WI38 (cell line): Measurements from ENCODE around the gene ADCK1.

Experiments
- H3K4me3 ChIP-seq: 2 replicates; pipeline ENCODE4 v1.5.1; 2011; ENCODE audit warnings: low read depth, mild to moderate bottlenecking, control low read depth, low read length
- CTCF ChIP-seq: IDR thresholded peaks from 2 replicates; pipeline ENCODE4 v1.5.1; 2012; ENCODE audit warnings: low read depth, mild to moderate bottlenecking, control low read depth, low read length

The ADCK1 gene

GRCh38 chr14:77923131-77923936 is 123.4 kb downstream of the ADCK1 start:
- TF ChIP-seq CTCF, result no peak

GRCh38 chr14:77924141-77924948 is 124.4 kb downstream of the ADCK1 start:
- no peak overlapping the region for H3K4me3 ChIP-seq
- no peak for TF ChIP-seq CTCF

More at GRCh38 chr14:77923131-77923936, 123.4 kb downstream of the ADCK1 start:
- H3K4me3 ChIP-seq, result no peak overlapping the region

GRCh38 chr14:77926942-77927341 is 127.0 kb downstream of the ADCK1 start:
- no peak overlapping the region for H3K4me3 ChIP-seq
- no peak for TF ChIP-seq CTCF

GRCh38 chr14:77931441-77931840 is 131.5 kb downstream of the ADCK1 start:
- TF ChIP-seq CTCF, result no peak
- H3K4me3 ChIP-seq, result no peak overlapping the region

GRCh38 chr14:77936138-77936639 is 136.3 kb downstream of the ADCK1 start:
- no peak for TF ChIP-seq CTCF
- H3K4me3 ChIP-seq, result no peak overlapping the region

- no peak for TF ChIP-seq CTCF
- H3K4me3 ChIP-seq, result no peak overlapping the region
Measured at GRCh38 chr14:77947372-77947771, 147.5 kb downstream of the ADCK1 start.
